ENCODE measurements around the gene TMC1. TPM values are rescaled to one million over a fixed set of nuclear protein-coding genes. Genes with fewer than 3 reads are reported as not detected.
A peak's percentile ranks its signal among the peaks of the same experiment; 100 is the strongest.

Gene TMC1
- total and polyA plus RNA-seq, 2 of the 8 experiments (the other 6 are each of a cell fraction or from before 2014, with no cell fraction given): 0.95 to 0.98 TPM

GRCh38 chr9:72476617-72477437, 44.6 kb upstream of the TMC1 start:
- peak in 1 of 2 experiments; percentile 31 for DNase-seq (ENCODE audit: low read depth in 1 of 2, low spot score in 2 of 2)
- Histone ChIP-seq H2BK20ac (ENCODE audit: low read length) (no peak overlapping the region), H3K36me3 (ENCODE audit: control insufficient read depth in 2 of 4, insufficient read depth in 4 of 4, low read length in 3 of 4) (no peaks in the 10 kb centered on the region), H4K20me1 (replicated peaks in 1 of 2; ENCODE audit: control insufficient read depth in 1 of 2, insufficient read depth in 2 of 2, low read length in 2 of 2) (no peaks in the 10 kb centered on the region), H4K8ac (ENCODE audit: extremely low read depth, insufficient read depth, low read length) (no peak overlapping the region), H3K79me2 (ENCODE audit: control insufficient read depth in 1 of 2, insufficient read depth in 2 of 2, low read length in 2 of 2) (no peaks in the 10 kb centered on the region), H3K4me3 (ENCODE audit: extremely low read depth in 1 of 4, insufficient read depth in 2 of 4, low read depth in 3 of 4, low read length in 4 of 4) (no peak overlapping the region), H3K9me3 (ENCODE audit: insufficient read depth in 2 of 2, low read depth in 1 of 2, low read length in 1 of 2) (peaks cover 0 to 6% of the 10 kb centered on the region in 2 experiments; a peak in 1 of 4 replicates), H2BK15ac (ENCODE audit: low read length) (no peak overlapping the region), H3K79me1 (ENCODE audit: low read depth, low read length) (no peaks in the 10 kb centered on the region), H3K4me1 (replicated peaks in 1 of 4; ENCODE audit: control insufficient read depth in 3 of 4, insufficient read depth in 4 of 4, low read length in 3 of 4) (peaks cover 0 to 2% (median 0%) of the 10 kb centered on the region in 4 experiments; a peak in 2 of 7 replicates), H3K27ac (ENCODE audit: low read depth, low read length) (no peak overlapping the region), H3K18ac (ENCODE audit: extremely low read depth, low read length) (no peak overlapping the region), H4K5ac (ENCODE audit: insufficient read length, low read depth, low read length) (no peak overlapping the region), H2AFZ (ENCODE audit: low read length) (no peak overlapping the region), H2AK5ac (ENCODE audit: low read depth, low read length) (no peak overlapping the region), H2BK12ac (ENCODE audit: low read depth, low read length) (no peak overlapping the region), H3K27me3 (replicated peaks in 1 of 4; ENCODE audit: control insufficient read depth in 3 of 4, extremely low read depth in 1 of 4, insufficient read depth in 3 of 4, low read length in 3 of 4) (no peaks in the 10 kb centered on the region), H3K4ac (replicated peaks; ENCODE audit: insufficient read length, low read depth, low read length) (no peak overlapping the region), H3K14ac (ENCODE audit: insufficient read length) (no peak overlapping the region), H2BK5ac (ENCODE audit: low read depth, low read length) (no peak overlapping the region), H3K56ac (replicated peaks; ENCODE audit: insufficient read length, low read depth, low read length) (no peak overlapping the region), H3K4me2 (ENCODE audit: insufficient read depth in 1 of 2, low read depth in 2 of 2, low read length in 2 of 2) (no peak overlapping the region), H3K9ac (replicated peaks in 1 of 4; ENCODE audit: extremely low read depth in 1 of 4, low read depth in 3 of 4, low read length in 3 of 4) (no peak overlapping the region), H3K23me2 (ENCODE audit: low read depth, low read length) (no peaks in the 10 kb centered on the region), H2BK120ac (replicated peaks; ENCODE audit: low read depth, low read length) (no peak overlapping the region), H4K91ac (replicated peaks; ENCODE audit: insufficient read length, low read length) (no peak overlapping the region), H3K23ac (ENCODE audit: insufficient read length) (no peak overlapping the region)
- ChIA-PET CTCF (ENCODE audit: partially characterized antibody) (interaction anchor here (0.8 to 1.8 kb wide), 3 partner anchors 8 to 347 kb away, joined by 3 to 4 read pairs (median 4); no protein-coding TSS in a partner anchor), POLR2A (ENCODE audit: partially characterized antibody) (no interaction called here)
- no peak for FAIRE-seq
- TF ChIP-seq TAF7 (optimal IDR thresholded peaks at IDR 0.05; ENCODE audit: borderline replicate concordance, low read depth, low read length): no peak
- TF ChIP-seq JUND (IDR thresholded peaks at IDR 0.05; ENCODE audit: low read length): peak; percentile 52; the same call in 1 of the 2 replicates
- 92% methylated on average over 2 of the region's 2 CpGs; no CpG with 5 or more reads in 1 of the 2 experiments for WGBS, 2 experiments (ENCODE audit: extremely low coverage in 1 of 2, insufficient coverage in 1 of 2, insufficient read length in 1 of 2, insufficient replicate concordance in 2 of 2, low coverage in 1 of 2, low lambda C conversion rate in 2 of 2, missing lambda C conversion rate in 1 of 2)

Data from H1 (cell line).